22Rv1 (cell line): ENCODE measurements around the gene DESI1.
A peak's percentile ranks its signal among the peaks of the same experiment; 100 is the strongest.
"Not testable (repeated sequence)": the region's sequence is repeated elsewhere in the genome, so short reads cannot be mapped to it uniquely, and the experiment has no call there.

Experiments
- H3K27ac ChIP-seq: fragments of 450-650 bp; 2 replicates; pipeline ENCODE4 v1.5.1; 2017
- CTCF ChIP-seq: fragments of 450-650 bp; IDR thresholded peaks from 2 replicates; pipeline ENCODE4 v1.5.1; 2017; ENCODE audit warnings: mild to moderate bottlenecking
- ZFX ChIP-seq: fragments of 450-650 bp; IDR thresholded peaks from 2 replicates; pipeline ENCODE4 v1.6.1; 2017; ENCODE audit warnings: antibody characterized with exemption, borderline replicate concordance

Gene DESI1

GRCh38 chr22:41579297-41579996 lies 41.4 kb downstream of the DESI1 start:
- no peak overlapping the region for H3K27ac ChIP-seq
- TF ChIP-seq CTCF, result no peak
- TF ChIP-seq ZFX, result no peak

- TF ChIP-seq CTCF, result no peak
- TF ChIP-seq ZFX, result no peak
- H3K27ac ChIP-seq, result no peak overlapping the region
These were observed 42.0 kb downstream of the DESI1 start for GRCh38 chr22:41578818-41579217.

- H3K27ac ChIP-seq, result no peak overlapping the region
These were observed 42.7 kb downstream of the DESI1 start for GRCh38 chr22:41578114-41578513.

GRCh38 chr22:41576877-41577276 lies 44.0 kb downstream of the DESI1 start:
- TF ChIP-seq ZFX (no peak), CTCF (peak; percentile 70)

More at GRCh38 chr22:41578114-41578513, 42.7 kb downstream of the DESI1 start:
- TF ChIP-seq CTCF, result no peak
- TF ChIP-seq ZFX, result no peak

GRCh38 chr22:41575533-41575932 lies 45.3 kb downstream of the DESI1 start:
- TF ChIP-seq CTCF (no peak), ZFX (no peak)
- H3K27ac ChIP-seq, result no peak overlapping the region

More at GRCh38 chr22:41576877-41577276, 44.0 kb downstream of the DESI1 start:
- H3K27ac ChIP-seq, result no peak overlapping the region

- TF ChIP-seq ZFX (no peak), CTCF (no peak)
- H3K27ac ChIP-seq, result no peak overlapping the region
These were observed 45.9 kb downstream of the DESI1 start for GRCh38 chr22:41574847-41575381.

- 0 out of 2 replicates have a peak overlapping the region, but pooled peaks have one; percentile 1 for H3K27ac ChIP-seq
- no peak for TF ChIP-seq CTCF
- TF ChIP-seq ZFX, result no peak
These were observed 47.2 kb downstream of the DESI1 start for GRCh38 chr22:41573677-41574076.

GRCh38 chr22:41572305-41572704 lies 48.5 kb downstream of the DESI1 start:
- not testable (repeated sequence) for H3K27ac ChIP-seq
